A549 (cell line): Measurements from ENCODE around the gene USP25. TPM values are rescaled to one million over a fixed set of nuclear protein-coding genes. Genes with fewer than 3 reads are reported as not detected.

Experiments
- ATAC-seq, 2 experiments: fragments of 200-7000 bp in 1 of 2; fragments of >200 bp in 1 of 2; cut with Nextera tagmentation in 1 of 2; cut with Tn5 transposase in 1 of 2; 3 replicates each; pipeline versions ENCODE4 v1.8.0 to v1.9.1; 2018 to 2020; ENCODE audit warnings: mild to moderate bottlenecking in 1 of 2, moderate library complexity in 1 of 2
- CTCF ChIA-PET: fragments of 300-600 bp; sonication (Branson Sonifier 250); formaldehyde crosslinking; extraction: SDS; loops from one replicate; lab custom pipeline; 2021; ENCODE audit warnings: antibody characterized with exemption, inconsistent platforms; lab: Yijun Ruan, JAX
- POLR2A ChIA-PET: fragments of 350-600 bp; formaldehyde crosslinking; extraction: SDS; loops from one replicate; lab custom pipeline; 2021; ENCODE audit warnings: antibody characterized with exemption, inconsistent platforms; lab: Yijun Ruan, JAX
- DNase-seq, 2 experiments: peaks; one replicate each; pipeline versions ENCODE4 v3.0.0 to v3.0.0-alpha.2; 2011 to 2016; ENCODE audit warnings: low read depth in 1 of 2, low spot score in 1 of 2
- FAIRE-seq: peaks from 2 replicates; lab custom pipeline; 2011; peaks lifted over from hg19 to GRCh38; lab: Jason Lieb, UNC
- H3K27ac ChIP-seq, 2 experiments: fragments of >200 bp; sonication (Bioruptor Twin); formaldehyde crosslinking; 3 replicates each; pipeline ENCODE4 v1.5.1; 2016 to 2017
- H3K4me1 ChIP-seq: fragments of >200 bp; sonication (Bioruptor Twin); formaldehyde crosslinking; 3 replicates; pipeline ENCODE4 v1.6.1; 2016
- H3K4me2 ChIP-seq: fragments of >200 bp; sonication (Bioruptor Twin); formaldehyde crosslinking; 3 replicates; pipeline ENCODE4 v1.6.1; 2016
- H3K4me3 ChIP-seq: fragments of >200 bp; sonication (Bioruptor Twin); formaldehyde crosslinking; 3 replicates; pipeline ENCODE4 v1.5.1; 2016
- H3K9me3 ChIP-seq: fragments of >200 bp; sonication (Bioruptor Twin); formaldehyde crosslinking; 3 replicates; pipeline ENCODE4 v1.6.1; 2016
- CBX8 ChIP-seq: fragments of 200-600 bp; sonication (generic); IDR thresholded peaks from 2 replicates; pipeline ENCODE4 v1.6.1; 2016
- EHMT2 ChIP-seq: fragments of 200-600 bp; sonication (generic); IDR thresholded peaks from 2 replicates; pipeline ENCODE4 v1.6.1; 2016; ENCODE audit warnings: antibody characterized with exemption, low read depth, mild to moderate bottlenecking, moderate library complexity
- ESRRA ChIP-seq: fragments of 150-350 bp; IDR thresholded peaks from 2 replicates; pipeline ENCODE4 v1.6.1; 2014; ENCODE audit warnings: mild to moderate bottlenecking, low read length, borderline replicate concordance
- HDAC2 ChIP-seq: fragments of 200-600 bp; sonication (generic); IDR thresholded peaks from 2 replicates; pipeline ENCODE4 v1.6.1; 2016
- MAFK ChIP-seq: fragments of 450-650 bp; IDR thresholded peaks from 2 replicates; pipeline ENCODE4 v1.6.1; 2014; ENCODE audit not compliant: partially characterized antibody
- MYC ChIP-seq: IDR thresholded peaks from 2 replicates; pipeline ENCODE4 v1.6.1; 2012; ENCODE audit warnings: mild to moderate bottlenecking, inconsistent platforms, low read length, improper control_type of control experiment, borderline replicate concordance
- PHF8 ChIP-seq: fragments of 200-600 bp; sonication (generic); IDR thresholded peaks from 2 replicates; pipeline ENCODE4 v1.6.1; 2016; ENCODE audit warnings: low read depth, mild to moderate bottlenecking, antibody characterized with exemption, moderate library complexity, borderline replicate concordance
- TP53 ChIP-seq: fragments of 250-450 bp; sonication (Bioruptor Pico); IDR thresholded peaks from 2 replicates; pipeline ENCODE4 v1.5.0; 2021; ENCODE audit warnings: mild to moderate bottlenecking, moderate library complexity
- ZFP36 ChIP-seq: fragments of 450-650 bp; IDR thresholded peaks from 2 replicates; pipeline ENCODE4 v1.6.1; 2014; ENCODE audit warnings: borderline replicate concordance; ENCODE audit not compliant: partially characterized antibody
- ZSCAN20 ChIP-seq: fragments of 250-450 bp; sonication (Bioruptor Pico); IDR thresholded peaks from 2 replicates; pipeline ENCODE4 v1.8.0; 2022; ENCODE audit warnings: mild to moderate bottlenecking, moderate library complexity
- WGBS: methylation state at CpG from one replicate; pipeline ENCODE4 v1.1.6; 2017; ENCODE audit errors: missing lambda C conversion rate; 5-methylcytosine and 5-hydroxymethylcytosine counted together
- polyA plus RNA-seq, 4 experiments: library from polyadenylated mRNA; depleted of rRNA in 3 of 4; stranded (reverse); fragments of >200 nt; fragmentation: RNase III in 1 of 4; extraction: RNeasy Plus Mini Kit Qiagen cat#74134 plus additional on column Dnase treatment in 1 of 4; gene quantifications; 2 replicates in 3 of 4; 3 replicates in 1 of 4; pipeline ENCODE4 v1.2.3, GENCODE V29; 2011 to 2017
- TF ChIP-seq, protein P1 (sequence below): fragments of 250-450 bp; sonication (Bioruptor Pico); IDR thresholded peaks from 2 replicates; pipeline ENCODE4 v1.5.0; 2020; ENCODE audit warnings: low read depth, mild to moderate bottlenecking, moderate library complexity
- TF ChIP-seq, protein P2 (sequence below): fragments of 200-600 bp; sonication (generic); IDR thresholded peaks from 2 replicates; pipeline ENCODE4 v1.6.1; 2016; ENCODE audit warnings: antibody characterized with exemption, mild to moderate bottlenecking, moderate library complexity
- TF ChIP-seq, protein P3 (sequence below): fragments of >200 bp; sonication (Bioruptor Twin); formaldehyde crosslinking; IDR thresholded peaks from 3 replicates; pipeline ENCODE4 v1.6.1; 2016
- TF ChIP-seq, protein P4 (sequence below): fragments of >200 bp; sonication (Bioruptor Twin); formaldehyde crosslinking; IDR thresholded peaks from 3 replicates; pipeline ENCODE4 v1.5.1; 2016
- TF ChIP-seq, protein P5 (sequence below): fragments of 250-450 bp; sonication (Bioruptor Pico); IDR thresholded peaks from 2 replicates; pipeline ENCODE4 v1.5.0; 2021; ENCODE audit warnings: mild to moderate bottlenecking, moderate library complexity, borderline replicate concordance

Gene USP25
- polyA plus RNA-seq, 2 of the 4 experiments (the other 2 are of a cell fraction): 15.3 to 33.5 TPM

DNA sequence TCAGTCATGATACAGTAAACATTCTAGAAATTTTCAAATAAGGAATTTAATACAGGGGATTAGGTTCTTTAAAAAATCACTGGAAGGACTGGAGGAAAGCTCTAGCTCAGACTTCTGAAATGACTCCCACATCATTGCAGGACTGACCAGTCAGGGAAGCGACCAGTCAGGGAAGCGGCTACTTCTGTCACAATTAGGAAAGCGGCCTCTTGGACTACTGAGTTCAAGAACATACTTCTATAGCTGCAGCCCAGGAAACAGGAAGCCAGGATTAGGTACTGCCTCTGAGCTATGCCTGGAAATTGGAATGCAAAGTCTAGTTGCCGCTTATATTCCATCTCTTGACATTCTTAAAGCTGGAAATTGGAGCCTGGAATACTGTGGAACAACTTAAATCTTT lies 45.5 kb downstream of the USP25 start:
- no peak for FAIRE-seq
- POLR2A ChIA-PET: no interaction called here
- WGBS: 90% methylated on average over 4 of the region's 4 CpGs

DNA sequence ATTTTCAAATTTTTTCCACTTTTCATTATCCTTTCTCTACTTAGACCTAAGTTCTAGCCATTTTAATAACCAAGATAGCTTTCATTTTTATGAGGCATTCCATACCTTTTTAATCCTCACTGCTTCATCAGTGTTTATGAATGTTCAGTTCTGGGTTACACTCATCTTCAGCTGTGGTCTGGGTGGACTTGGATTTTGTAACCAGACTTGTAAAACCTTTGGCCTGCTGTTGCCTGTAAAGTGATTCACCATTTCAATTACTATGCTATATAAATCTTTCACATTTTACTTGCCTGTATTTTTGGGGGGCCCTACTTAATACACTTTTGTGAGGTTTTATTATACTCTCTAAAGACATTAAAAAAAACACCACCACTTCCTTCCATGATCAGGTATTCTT lies 46.2 kb downstream of the USP25 start:
- ATAC-seq: no peak
- Histone ChIP-seq H3K4me3 (no peak overlapping the region), H3K4me1 (peaks cover 33% of the 10 kb centered on the region; the same call in 2 of the 3 replicates), H3K27ac (no peak overlapping the region), H3K9me3 (no peaks in the 10 kb centered on the region), H3K4me2 (peak overlapping the region; percentile 15; the same call in 2 of the 3 replicates)
- no peak for FAIRE-seq
- TF ChIP-seq HDAC2: no peak
- TF ChIP-seq ESRRA: no peak
- TF ChIP-seq, protein P1, sequence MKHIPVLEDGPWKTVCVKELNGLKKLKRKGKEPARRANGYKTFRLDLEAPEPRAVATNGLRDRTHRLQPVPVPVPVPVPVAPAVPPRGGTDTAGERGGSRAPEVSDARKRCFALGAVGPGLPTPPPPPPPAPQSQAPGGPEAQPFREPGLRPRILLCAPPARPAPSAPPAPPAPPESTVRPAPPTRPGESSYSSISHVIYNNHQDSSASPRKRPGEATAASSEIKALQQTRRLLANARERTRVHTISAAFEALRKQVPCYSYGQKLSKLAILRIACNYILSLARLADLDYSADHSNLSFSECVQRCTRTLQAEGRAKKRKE: no peak
- TF ChIP-seq, protein P2, sequence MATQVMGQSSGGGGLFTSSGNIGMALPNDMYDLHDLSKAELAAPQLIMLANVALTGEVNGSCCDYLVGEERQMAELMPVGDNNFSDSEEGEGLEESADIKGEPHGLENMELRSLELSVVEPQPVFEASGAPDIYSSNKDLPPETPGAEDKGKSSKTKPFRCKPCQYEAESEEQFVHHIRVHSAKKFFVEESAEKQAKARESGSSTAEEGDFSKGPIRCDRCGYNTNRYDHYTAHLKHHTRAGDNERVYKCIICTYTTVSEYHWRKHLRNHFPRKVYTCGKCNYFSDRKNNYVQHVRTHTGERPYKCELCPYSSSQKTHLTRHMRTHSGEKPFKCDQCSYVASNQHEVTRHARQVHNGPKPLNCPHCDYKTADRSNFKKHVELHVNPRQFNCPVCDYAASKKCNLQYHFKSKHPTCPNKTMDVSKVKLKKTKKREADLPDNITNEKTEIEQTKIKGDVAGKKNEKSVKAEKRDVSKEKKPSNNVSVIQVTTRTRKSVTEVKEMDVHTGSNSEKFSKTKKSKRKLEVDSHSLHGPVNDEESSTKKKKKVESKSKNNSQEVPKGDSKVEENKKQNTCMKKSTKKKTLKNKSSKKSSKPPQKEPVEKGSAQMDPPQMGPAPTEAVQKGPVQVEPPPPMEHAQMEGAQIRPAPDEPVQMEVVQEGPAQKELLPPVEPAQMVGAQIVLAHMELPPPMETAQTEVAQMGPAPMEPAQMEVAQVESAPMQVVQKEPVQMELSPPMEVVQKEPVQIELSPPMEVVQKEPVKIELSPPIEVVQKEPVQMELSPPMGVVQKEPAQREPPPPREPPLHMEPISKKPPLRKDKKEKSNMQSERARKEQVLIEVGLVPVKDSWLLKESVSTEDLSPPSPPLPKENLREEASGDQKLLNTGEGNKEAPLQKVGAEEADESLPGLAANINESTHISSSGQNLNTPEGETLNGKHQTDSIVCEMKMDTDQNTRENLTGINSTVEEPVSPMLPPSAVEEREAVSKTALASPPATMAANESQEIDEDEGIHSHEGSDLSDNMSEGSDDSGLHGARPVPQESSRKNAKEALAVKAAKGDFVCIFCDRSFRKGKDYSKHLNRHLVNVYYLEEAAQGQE: no peak
- TF ChIP-seq, protein P3, sequence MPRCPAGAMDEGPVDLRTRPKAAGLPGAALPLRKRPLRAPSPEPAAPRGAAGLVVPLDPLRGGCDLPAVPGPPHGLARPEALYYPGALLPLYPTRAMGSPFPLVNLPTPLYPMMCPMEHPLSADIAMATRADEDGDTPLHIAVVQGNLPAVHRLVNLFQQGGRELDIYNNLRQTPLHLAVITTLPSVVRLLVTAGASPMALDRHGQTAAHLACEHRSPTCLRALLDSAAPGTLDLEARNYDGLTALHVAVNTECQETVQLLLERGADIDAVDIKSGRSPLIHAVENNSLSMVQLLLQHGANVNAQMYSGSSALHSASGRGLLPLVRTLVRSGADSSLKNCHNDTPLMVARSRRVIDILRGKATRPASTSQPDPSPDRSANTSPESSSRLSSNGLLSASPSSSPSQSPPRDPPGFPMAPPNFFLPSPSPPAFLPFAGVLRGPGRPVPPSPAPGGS: no peak
- TF ChIP-seq ZFP36: no peak
- no peak for TF ChIP-seq MAFK
- no peak for TF ChIP-seq MYC
- TF ChIP-seq CBX8: no peak
- TF ChIP-seq, protein P4, sequence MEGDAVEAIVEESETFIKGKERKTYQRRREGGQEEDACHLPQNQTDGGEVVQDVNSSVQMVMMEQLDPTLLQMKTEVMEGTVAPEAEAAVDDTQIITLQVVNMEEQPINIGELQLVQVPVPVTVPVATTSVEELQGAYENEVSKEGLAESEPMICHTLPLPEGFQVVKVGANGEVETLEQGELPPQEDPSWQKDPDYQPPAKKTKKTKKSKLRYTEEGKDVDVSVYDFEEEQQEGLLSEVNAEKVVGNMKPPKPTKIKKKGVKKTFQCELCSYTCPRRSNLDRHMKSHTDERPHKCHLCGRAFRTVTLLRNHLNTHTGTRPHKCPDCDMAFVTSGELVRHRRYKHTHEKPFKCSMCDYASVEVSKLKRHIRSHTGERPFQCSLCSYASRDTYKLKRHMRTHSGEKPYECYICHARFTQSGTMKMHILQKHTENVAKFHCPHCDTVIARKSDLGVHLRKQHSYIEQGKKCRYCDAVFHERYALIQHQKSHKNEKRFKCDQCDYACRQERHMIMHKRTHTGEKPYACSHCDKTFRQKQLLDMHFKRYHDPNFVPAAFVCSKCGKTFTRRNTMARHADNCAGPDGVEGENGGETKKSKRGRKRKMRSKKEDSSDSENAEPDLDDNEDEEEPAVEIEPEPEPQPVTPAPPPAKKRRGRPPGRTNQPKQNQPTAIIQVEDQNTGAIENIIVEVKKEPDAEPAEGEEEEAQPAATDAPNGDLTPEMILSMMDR: no peak
- no peak for TF ChIP-seq ZSCAN20 (CRISPR knock-in tag)
- no peak for TF ChIP-seq PHF8
- no peak for TF ChIP-seq TP53
- ChIA-PET CTCF (interaction anchor here (0.9 to 1.7 kb wide), 2 partner anchors 9 to 40 kb away, joined by 3 to 4 read pairs; no protein-coding TSS in a partner anchor), POLR2A (no interaction called here)
- DNase-seq: no peak

More for the DNA sequence above, 45.5 kb downstream of the USP25 start:
- ATAC-seq (no peak), DNase-seq (no peak)
- peaks cover 33% of the 10 kb centered on the region; the same call in 2 of the 3 replicates for H3K4me1 ChIP-seq
- H3K4me2 ChIP-seq: no peak overlapping the region; the same call in 2 of the 3 replicates
- CTCF ChIA-PET: interaction anchor here (0.9 to 1.7 kb wide), 3 partner anchors 8 to 40 kb away, joined by 3 to 4 read pairs (median 3); no protein-coding TSS in a partner anchor
- no peaks in the 10 kb centered on the region for H3K9me3 ChIP-seq
- TF ChIP-seq MYC (no peak), CBX8 (no peak), EHMT2 (no peak), TP53 (no peak)
- TF ChIP-seq, protein P5, sequence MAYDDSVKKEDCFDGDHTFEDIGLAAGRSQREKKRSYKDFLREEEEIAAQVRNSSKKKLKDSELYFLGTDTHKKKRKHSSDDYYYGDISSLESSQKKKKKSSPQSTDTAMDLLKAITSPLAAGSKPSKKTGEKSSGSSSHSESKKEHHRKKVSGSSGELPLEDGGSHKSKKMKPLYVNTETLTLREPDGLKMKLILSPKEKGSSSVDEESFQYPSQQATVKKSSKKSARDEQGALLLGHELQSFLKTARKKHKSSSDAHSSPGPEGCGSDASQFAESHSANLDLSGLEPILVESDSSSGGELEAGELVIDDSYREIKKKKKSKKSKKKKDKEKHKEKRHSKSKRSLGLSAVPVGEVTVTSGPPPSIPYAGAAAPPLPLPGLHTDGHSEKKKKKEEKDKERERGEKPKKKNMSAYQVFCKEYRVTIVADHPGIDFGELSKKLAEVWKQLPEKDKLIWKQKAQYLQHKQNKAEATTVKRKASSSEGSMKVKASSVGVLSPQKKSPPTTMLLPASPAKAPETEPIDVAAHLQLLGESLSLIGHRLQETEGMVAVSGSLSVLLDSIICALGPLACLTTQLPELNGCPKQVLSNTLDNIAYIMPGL (CRISPR knock-in tag): no peak
- peak overlapping the region in 1 of 2 experiments; percentile 41; a peak in 3 of 6 replicates for H3K27ac ChIP-seq
- H3K4me3 ChIP-seq: no peak overlapping the region
